ENCODE results near the gene GNAL.

- TF ChIP-seq POLR2AphosphoS5 (IDR thresholded peaks at IDR 0.05; ENCODE audit: low read depth, low read length) (no peak), CTCF (IDR thresholded peaks at IDR 0.05) (no peak), REST (IDR thresholded peaks at IDR 0.05; ENCODE audit: insufficient read depth in 1 of 2, low read depth in 2 of 2, low read length in 1 of 2) (no peak), SIN3A (IDR thresholded peaks at IDR 0.05; ENCODE audit: borderline replicate concordance, insufficient read depth, low read depth, low read length) (no peak)
Measured at GRCh38 chr18:11807233-11807632, 118.2 kb downstream of the GNAL start.

All from Panc1 (cell line).